Measurements from ENCODE around the gene CNDP2.

CNDP2 gene

GRCh38 chr18:74473976-74474640 is 22.1 kb upstream of the CNDP2 start:
- no peak for DNase-seq (ENCODE audit: low spot score)

DNA sequence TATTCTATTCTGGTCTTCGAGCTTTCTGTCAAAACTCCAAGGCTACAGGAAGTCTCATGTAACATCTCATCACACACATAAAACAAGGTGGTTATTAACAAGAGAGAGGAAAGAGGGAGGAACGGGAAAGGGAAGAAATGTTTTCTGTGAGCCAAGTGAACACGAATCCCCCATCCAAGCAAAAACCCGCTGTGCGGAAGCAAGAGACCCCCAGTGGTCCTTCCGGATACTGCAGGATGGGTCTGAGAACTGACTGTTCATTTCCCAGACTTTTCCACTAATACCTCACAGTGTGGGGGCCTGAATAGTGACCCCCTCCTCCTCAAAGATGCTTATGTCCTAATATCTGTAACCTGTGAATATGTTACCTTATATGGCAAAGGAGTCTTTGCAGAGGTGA is 20.0 kb upstream of the CNDP2 start:
- no peak for DNase-seq (ENCODE audit: low spot score)

- DNase-seq (ENCODE audit: low spot score): no peak
Measured at GRCh38 chr18:74477771-74478170, 18.4 kb upstream of the CNDP2 start.

DNA sequence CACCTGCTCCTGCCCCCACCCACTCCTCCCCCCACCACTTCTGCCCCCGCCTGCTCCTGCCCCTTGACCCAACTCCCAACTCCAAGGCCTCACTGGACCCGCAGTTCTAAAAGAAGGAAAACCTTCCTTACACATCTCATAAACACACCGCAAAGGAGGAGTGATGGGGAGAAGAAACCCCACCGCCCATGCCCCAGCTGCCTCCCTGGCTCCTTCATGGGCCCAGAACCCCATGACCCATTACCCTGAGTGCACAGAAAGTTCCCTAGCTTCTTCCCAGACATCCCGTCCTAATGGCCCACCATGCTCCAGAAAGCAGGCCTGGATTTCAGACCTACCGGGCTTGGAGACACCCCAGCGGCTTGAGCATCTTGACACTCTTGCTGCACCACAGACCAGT is 17.8 kb upstream of the CNDP2 start:
- no peak for DNase-seq (ENCODE audit: low spot score)

- DNase-seq (ENCODE audit: low spot score): no peak
Measured at GRCh38 chr18:74478880-74479279, 17.3 kb upstream of the CNDP2 start.

DNA sequence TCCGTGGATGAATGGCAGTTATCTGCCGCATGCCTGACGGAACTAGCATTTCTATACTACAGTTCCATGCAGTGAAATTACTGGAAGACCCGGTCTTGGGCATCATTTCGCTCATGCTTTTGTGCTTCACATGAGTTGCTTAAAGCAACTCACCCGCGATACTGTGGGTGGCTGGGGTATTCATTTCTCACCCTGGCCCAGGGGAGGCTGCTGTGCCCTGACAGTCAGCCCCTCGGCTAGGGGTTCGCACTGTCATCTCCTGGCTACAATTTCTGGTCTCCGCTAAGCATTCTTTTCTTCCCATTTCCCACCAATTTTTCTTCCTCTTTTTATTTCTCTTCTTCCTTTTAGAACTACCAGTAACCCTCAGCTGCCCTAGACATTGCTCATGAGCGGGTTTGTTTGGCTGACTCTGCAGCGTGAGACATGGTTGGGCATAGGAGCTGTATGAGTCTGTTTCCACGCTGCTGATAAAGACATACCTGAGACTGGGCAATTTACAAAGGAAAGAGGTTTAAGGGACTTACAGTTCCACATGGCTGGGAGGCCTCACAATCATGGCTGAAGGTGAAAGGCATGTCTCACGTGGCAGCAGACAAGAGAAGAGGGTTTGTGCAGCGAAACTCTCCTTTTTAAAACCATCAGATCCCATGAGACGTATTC is 16.5 kb upstream of the CNDP2 start:
- DNase-seq (ENCODE audit: low spot score): no peak

GRCh38 chr18:74480149-74480651 is 16.0 kb upstream of the CNDP2 start:
- DNase-seq (ENCODE audit: low spot score): no peak

DNA sequence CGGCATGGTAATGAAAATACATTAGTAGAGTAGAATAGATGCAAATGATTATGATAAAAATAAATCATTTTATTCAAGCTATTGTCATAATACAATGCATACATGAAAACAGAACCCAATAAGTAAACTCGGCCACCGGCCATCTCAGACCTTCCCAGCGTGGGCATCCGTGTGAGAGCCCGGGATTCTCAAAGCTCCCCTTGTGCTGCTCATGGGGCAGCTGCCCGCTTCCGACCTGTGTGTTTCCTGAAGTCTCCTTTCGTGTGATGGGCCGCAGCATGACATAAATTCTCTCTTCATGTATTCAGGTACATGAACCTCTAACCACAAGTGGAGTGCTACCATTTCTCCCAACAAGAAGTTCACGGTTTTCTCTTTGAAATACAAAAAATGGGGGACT is 13.5 kb upstream of the CNDP2 start:
- no peak for DNase-seq (ENCODE audit: low spot score)

GRCh38 chr18:74486119-74486849 is 9.9 kb upstream of the CNDP2 start:
- no peak for DNase-seq (ENCODE audit: low spot score)

DNA sequence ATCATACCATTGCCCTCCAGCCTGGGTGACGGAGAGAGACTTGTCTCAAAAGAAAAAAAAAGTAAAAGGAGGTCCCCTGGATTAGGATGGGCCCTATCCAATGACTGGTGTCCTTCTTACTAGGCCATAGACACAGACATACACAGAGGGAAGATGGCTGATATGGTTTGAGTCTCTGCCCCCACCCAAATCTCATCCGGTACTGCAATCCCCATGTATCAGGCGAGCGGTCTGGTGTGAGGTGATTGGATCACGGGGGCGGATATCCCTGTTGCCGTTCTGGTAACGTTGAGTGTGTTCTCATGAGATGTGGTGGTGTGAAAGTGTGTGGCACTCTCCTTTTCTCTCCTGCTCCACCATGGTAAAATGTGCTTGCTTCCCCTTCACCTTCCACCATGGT is 7.8 kb upstream of the CNDP2 start:
- no peak for DNase-seq (ENCODE audit: low spot score)

GRCh38 chr18:74488864-74489263 is 7.3 kb upstream of the CNDP2 start:
- DNase-seq (ENCODE audit: low spot score): no peak

- no peak for DNase-seq (ENCODE audit: low spot score)
Measured at GRCh38 chr18:74489676-74490075, 6.5 kb upstream of the CNDP2 start.

GRCh38 chr18:74492259-74492658 is 3.9 kb upstream of the CNDP2 start:
- DNase-seq (ENCODE audit: low spot score): no peak

DNA sequence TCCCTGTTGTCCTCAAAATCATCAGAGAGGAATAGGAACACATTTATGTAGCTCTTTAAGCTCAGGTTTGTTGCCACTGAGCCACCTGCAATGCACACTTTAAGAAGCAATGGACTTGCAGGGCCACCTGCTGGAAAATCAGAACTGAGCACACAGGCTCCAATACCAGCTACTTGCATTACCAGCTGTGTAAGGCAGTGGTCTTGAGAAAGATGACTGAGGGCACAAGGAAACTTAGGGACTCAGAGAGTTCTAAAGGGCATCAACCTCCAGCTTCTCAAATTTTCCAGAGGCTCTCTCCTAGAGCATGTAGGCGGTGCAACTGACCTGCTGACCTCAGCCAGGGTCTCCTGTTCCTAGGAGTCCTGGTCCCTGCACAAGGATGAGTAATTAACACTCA is 2.5 kb upstream of the CNDP2 start:
- no peak for DNase-seq (ENCODE audit: low spot score)

- DNase-seq (ENCODE audit: low spot score): no peak
Measured at GRCh38 chr18:74494514-74494913, 1.6 kb upstream of the CNDP2 start.

GRCh38 chr18:74496508-74497323 is 553 bp downstream of the CNDP2 start:
- DNase-seq (ENCODE audit: low spot score): no peak

GRCh38 chr18:74497324-74497676 is 1.1 kb downstream of the CNDP2 start:
- no peak for DNase-seq (ENCODE audit: low spot score)

DNA sequence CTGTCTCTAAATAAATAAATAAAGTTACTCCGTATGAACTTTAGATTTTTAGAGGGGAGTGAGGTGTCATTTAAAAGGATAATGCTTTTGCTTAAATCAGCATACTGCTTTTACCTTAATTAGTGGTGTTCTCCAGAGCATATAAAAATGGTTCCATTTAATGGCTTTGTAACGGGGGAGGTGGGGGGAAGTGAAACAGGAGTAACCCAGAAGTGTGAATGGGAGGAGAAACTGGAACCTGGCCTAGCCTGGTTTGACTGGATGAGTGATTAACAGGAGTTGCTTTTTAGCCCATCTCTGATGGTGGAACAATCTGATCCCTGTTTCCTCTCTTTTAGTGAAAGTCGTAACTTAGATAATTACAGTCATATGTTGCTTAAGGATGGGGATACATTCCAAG is 1.6 kb downstream of the CNDP2 start:
- DNase-seq (ENCODE audit: low spot score): no peak

DNA sequence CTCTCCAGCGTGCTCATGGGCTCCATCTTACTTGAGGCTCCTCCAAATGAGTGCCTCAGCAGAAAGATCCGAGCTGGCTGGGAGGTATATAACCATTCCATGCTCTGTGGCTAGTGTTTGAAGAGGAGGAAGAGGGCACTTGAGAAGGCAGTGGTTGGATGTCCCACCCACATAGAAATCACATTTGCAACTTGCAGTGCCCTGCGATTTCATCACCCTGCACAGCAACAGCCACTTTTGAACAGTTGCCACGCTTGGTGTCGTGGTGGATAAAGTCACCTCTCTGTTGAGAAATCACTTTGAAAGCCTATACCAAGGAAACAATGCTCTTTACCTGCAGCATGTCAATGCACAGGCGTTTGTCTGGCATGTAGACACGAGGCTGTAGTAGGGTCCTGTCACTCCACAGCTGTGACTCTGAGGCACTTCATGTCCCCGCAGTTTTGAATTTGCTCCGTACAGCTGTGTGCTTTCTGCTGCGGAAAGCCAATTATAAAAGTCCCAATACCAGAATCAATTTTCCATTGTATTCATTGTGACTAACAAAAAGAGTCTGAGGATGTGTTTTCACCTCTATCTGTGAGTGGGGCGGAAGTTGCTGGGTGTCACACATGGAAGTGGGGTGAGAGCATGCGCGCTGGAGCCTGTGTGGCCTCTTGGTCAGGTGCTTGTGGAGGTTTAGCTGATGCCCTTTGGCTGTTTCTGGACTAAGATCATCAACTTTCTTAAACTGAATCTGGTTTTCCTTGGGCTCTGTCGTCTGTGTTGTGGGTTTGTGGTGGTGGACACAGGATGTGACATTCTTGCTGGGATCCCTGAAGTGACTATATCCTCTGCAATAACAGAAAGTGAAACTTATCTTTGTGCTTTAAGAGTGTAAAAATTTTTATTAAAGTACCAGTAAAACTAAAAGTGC is 2.8 kb downstream of the CNDP2 start:
- no peak for DNase-seq (ENCODE audit: low spot score)

DNA sequence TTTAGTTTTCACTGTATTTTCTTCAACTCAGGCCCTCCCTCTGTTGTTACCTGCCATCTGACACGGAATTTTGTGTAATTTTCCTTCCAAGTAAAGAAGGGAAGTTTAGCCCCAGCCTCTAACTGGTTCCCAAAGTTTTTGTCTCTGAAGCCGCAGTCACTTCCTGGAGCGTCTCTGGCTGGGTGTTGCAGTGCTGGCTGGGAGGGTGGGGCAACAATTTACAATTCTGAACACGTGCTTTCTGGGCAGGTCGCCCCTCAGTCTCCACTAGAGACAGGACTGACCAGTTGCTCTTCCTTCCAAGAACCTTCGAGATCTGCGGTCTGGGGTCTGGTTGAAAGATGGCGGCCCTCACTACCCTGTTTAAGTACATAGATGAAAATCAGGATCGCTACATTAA is 3.5 kb downstream of the CNDP2 start:
- DNase-seq (ENCODE audit: low spot score): no peak

DNA sequence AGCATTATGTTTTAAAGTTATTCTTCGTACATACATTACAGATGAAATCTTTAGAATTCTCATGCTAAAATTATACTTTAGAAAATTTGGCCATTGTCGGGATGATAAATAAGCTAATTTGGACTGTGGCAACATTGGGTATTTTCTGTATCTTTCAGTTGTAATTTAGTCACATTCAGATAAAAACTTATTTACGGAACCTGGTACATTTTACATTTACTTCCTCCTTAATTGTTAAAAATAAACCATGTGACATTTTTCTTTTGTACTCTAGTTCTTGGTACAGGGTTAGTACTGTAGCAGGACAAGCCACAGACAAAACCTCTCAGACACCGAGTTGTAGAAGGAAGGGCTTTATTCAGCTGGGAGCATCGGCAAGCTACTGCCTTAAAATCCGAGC is 4.2 kb downstream of the CNDP2 start:
- DNase-seq (ENCODE audit: low spot score): no peak

Measured in COLO829 (cell line).